HepG2 (cell line): Measurements from ENCODE around the gene TTF2. TPM values are rescaled to one million over a fixed set of nuclear protein-coding genes. Genes with fewer than 3 reads are reported as not detected.

Experiments used
- DPF2 ChIP-seq: sonication (generic); formaldehyde crosslinking; IDR thresholded peaks from 2 replicates; pipeline ENCODE4 v1.4.0; 2020; ENCODE audit warnings: mild to moderate bottlenecking, low read depth, missing genetic modification reagents, borderline replicate concordance
- GRHL1 ChIP-seq: sonication (generic); formaldehyde crosslinking; conservative IDR thresholded peaks from 2 replicates; pipeline ENCODE4 v1.8.0; 2022; ENCODE audit warnings: missing genetic modification reagents
- MAX ChIP-seq: IDR thresholded peaks from 2 replicates; pipeline ENCODE4 v1.6.1; 2012; ENCODE audit warnings: inconsistent platforms
- STAT6 ChIP-seq: sonication (generic); formaldehyde crosslinking; IDR thresholded peaks from 2 replicates; pipeline ENCODE4 v1.4.0; 2020; ENCODE audit warnings: missing genetic modification reagents, mild to moderate bottlenecking, borderline replicate concordance
- TAF1 ChIP-seq: sonication (generic); formaldehyde crosslinking; IDR thresholded peaks from 2 replicates; pipeline ENCODE4 v1.4.0; 2020; ENCODE audit warnings: missing genetic modification reagents
- ZBTB4 ChIP-seq: sonication (generic); formaldehyde crosslinking; IDR thresholded peaks from 2 replicates; pipeline ENCODE4 v1.4.0; 2020; ENCODE audit warnings: missing genetic modification reagents, mild to moderate bottlenecking, borderline replicate concordance
- ZNF280B ChIP-seq: sonication (generic); formaldehyde crosslinking; IDR thresholded peaks from 2 replicates; pipeline ENCODE4 v1.5.0; 2020; ENCODE audit warnings: missing genetic modification reagents, mild to moderate bottlenecking, borderline replicate concordance
- ZNF772 ChIP-seq: sonication (generic); formaldehyde crosslinking; IDR thresholded peaks from 2 replicates; pipeline ENCODE4 v1.5.0; 2020; ENCODE audit warnings: mild to moderate bottlenecking, missing genetic modification reagents
- ZNF839 ChIP-seq: sonication (generic); formaldehyde crosslinking; IDR thresholded peaks from 2 replicates; pipeline ENCODE4 v1.4.0; 2020; ENCODE audit warnings: missing genetic modification reagents, mild to moderate bottlenecking, borderline replicate concordance
- polyA plus RNA-seq, 8 experiments: library from polyadenylated mRNA; depleted of rRNA in 3 of 8; stranded (reverse) in 7 of 8; unstranded in 1 of 8; fragments of >200 nt; fragmentation: Illumina TruSeq in 4 of 8; extraction: Trizol in 4 of 8; gene quantifications; 2 replicates each; pipeline versions ENCODE4 v1.2.1 to v1.2.3, GENCODE V29; 2011 to 2016; ENCODE audit warnings: low read depth in 4 of 8, missing spikeins in 1 of 8, mixed read lengths in 1 of 8; ENCODE audit not compliant: insufficient read depth in 1 of 8
- total RNA-seq, 5 experiments: library from RNA; depleted of rRNA; stranded (reverse); fragments of >200 nt; fragmentation: Illumina TruSeq; extraction: Trizol; gene quantifications; 2 replicates each; pipeline ENCODE4 v1.2.3, GENCODE V29; 2016; ENCODE audit warnings: low read depth in 1 of 5

TTF2 gene
- total and polyA plus RNA-seq, 2 of the 13 experiments (the other 11 are each of a cell fraction or from before 2014, with no cell fraction given) = 12.8 to 48.9 TPM

- TF ChIP-seq STAT6 (CRISPR knock-in tag) (no peak), DPF2 (CRISPR knock-in tag) (no peak), MAX (no peak; the same call in 1 of the 2 replicates), TAF1 (peak; percentile 56; the same call in 1 of the 2 replicates), ZBTB4 (CRISPR knock-in tag) (no peak), GRHL1 (CRISPR knock-in tag) (no peak), ZNF839 (CRISPR knock-in tag) (0 out of 2 replicates have a peak, but pooled peaks have one; percentile 53), ZNF772 (CRISPR knock-in tag) (no peak), ZNF280B (CRISPR knock-in tag) (peak; percentile 19; the same call in 1 of the 2 replicates)
These were observed at the start of gene TTF2 (continued) for GRCh38 chr1:117059678-117060440.
